Endodermal cell (in vitro differentiated cells): Measurements from ENCODE around the gene SDK1. TPM values are rescaled to one million over a fixed set of nuclear protein-coding genes. Genes with fewer than 3 reads are reported as not detected.

ENCODE experiments used
- DNase-seq: peaks from one replicate; pipeline ENCODE4 v3.0.0-alpha.2; 2017
- H3K27ac ChIP-seq: 2 replicates; pipeline ENCODE4 v1.5.1; 2013; ENCODE audit warnings: mild to moderate bottlenecking, low read depth, low read length, moderate library complexity
- H3K27me3 ChIP-seq: 2 replicates; pipeline ENCODE4 v1.6.1; 2013; ENCODE audit warnings: mild to moderate bottlenecking, low read length, moderate library complexity; ENCODE audit not compliant: insufficient read depth, control insufficient read depth, poor library complexity, severe bottlenecking
- H3K36me3 ChIP-seq: 2 replicates; pipeline ENCODE4 v1.7.0; 2013; ENCODE audit warnings: mild to moderate bottlenecking, low read length, moderate library complexity; ENCODE audit not compliant: control insufficient read depth, insufficient read depth
- H3K4me1 ChIP-seq: one replicate; pipeline ENCODE4 v1.7.0; 2013; ENCODE audit warnings: low read length; ENCODE audit not compliant: control insufficient read depth, insufficient read depth
- H3K4me3 ChIP-seq: 2 replicates; pipeline ENCODE4 v1.5.1; 2013; ENCODE audit warnings: mild to moderate bottlenecking, low read length, moderate library complexity
- H3K9ac ChIP-seq: 2 replicates; pipeline ENCODE4 v1.6.1; 2013; ENCODE audit warnings: mild to moderate bottlenecking, low read length, moderate library complexity; ENCODE audit not compliant: poor library complexity, severe bottlenecking; ENCODE audit errors: extremely low read depth
- H3K9me3 ChIP-seq: 2 replicates; pipeline ENCODE4 v1.6.1; 2013; ENCODE audit warnings: mild to moderate bottlenecking, low read length, moderate library complexity; ENCODE audit not compliant: control insufficient read depth
- H3K27ac Mint-ChIP-seq: 2 replicates; pipeline ENCODE4 v1.8.0; 2020; ENCODE audit warnings: mixed read lengths
- H3K27me3 Mint-ChIP-seq: 2 replicates; pipeline ENCODE4 v1.8.0; 2021; ENCODE audit warnings: mild to moderate bottlenecking, mixed read lengths; ENCODE audit not compliant: insufficient read depth
- H3K36me3 Mint-ChIP-seq: 2 replicates; pipeline ENCODE4 v1.8.0; 2020; ENCODE audit warnings: low read depth, mixed read lengths
- H3K4me1 Mint-ChIP-seq: 2 replicates; pipeline ENCODE4 v1.8.0; 2020; ENCODE audit warnings: mixed read lengths
- H3K4me3 Mint-ChIP-seq: 2 replicates; pipeline ENCODE4 v1.8.0; 2020; ENCODE audit warnings: mild to moderate bottlenecking, moderate library complexity, mixed read lengths
- H3K9me3 Mint-ChIP-seq: 2 replicates; pipeline ENCODE4 v1.8.0; 2020; ENCODE audit warnings: mild to moderate bottlenecking, mixed read lengths
- CTCF ChIP-seq: fragments of 200-600 bp; sonication (generic); conservative IDR thresholded peaks from 2 replicates; pipeline ENCODE4 v1.5.0; 2021; ENCODE audit warnings: antibody characterized with exemption, mild to moderate bottlenecking
- WGBS, 2 experiments: methylation state at CpG; one replicate each; pipeline versions ENCODE4 v1.1.5 to v1.1.7; 2013; ENCODE audit warnings: missing lambda C conversion rate in 2 of 2, mixed read lengths in 1 of 2; ENCODE audit not compliant: insufficient coverage in 1 of 2, insufficient read length in 1 of 2; 5-methylcytosine and 5-hydroxymethylcytosine counted together
- total RNA-seq, 2 donors: library from RNA; stranded (reverse); fragmentation: NEBNext Ultra II Directional in 1 of 2; extraction: Animal tissue kit (Norgen Biotek cat#: 25700) in 1 of 2; gene quantifications; 2 replicates in 1 of 2; 3 replicates in 1 of 2; pipeline ENCODE4 v1.2.1, GENCODE V29; 2021

Gene SDK1
- total RNA-seq, 2 donors from 2014 or later: 22.7 to 23.1 TPM

- no peak for TF ChIP-seq CTCF
- Histone ChIP-seq H3K36me3 (no peaks in the 10 kb centered on the region), H3K9ac (no peak overlapping the region), H3K4me3 (no peak overlapping the region), H3K4me1 (no peaks in the 10 kb centered on the region), H3K27ac (no peak overlapping the region), H3K9me3 (no peaks in the 10 kb centered on the region), H3K27me3 (no peaks in the 10 kb centered on the region)
- no peaks in the 10 kb centered on the region for H3K27me3 Mint-ChIP-seq
- DNase-seq: no peak
- 85 to 86% methylated on average over 1 of the region's 1 CpG for WGBS, 2 experiments
- H3K4me3 Mint-ChIP-seq: no peak overlapping the region
- no peak overlapping the region for H3K27ac Mint-ChIP-seq
- peaks cover 10% of the 10 kb centered on the region for H3K4me1 Mint-ChIP-seq
- no peaks in the 10 kb centered on the region for H3K36me3 Mint-ChIP-seq
- H3K9me3 Mint-ChIP-seq: no peaks in the 10 kb centered on the region
These were observed 560.3 kb downstream of the SDK1 start for GRCh38 chr7:3861386-3861785.

GRCh38 chr7:3861941-3862340 lies 560.9 kb downstream of the SDK1 start:
- H3K36me3 ChIP-seq: no peaks in the 10 kb centered on the region
- H3K4me1 ChIP-seq: no peaks in the 10 kb centered on the region
- H3K9me3 Mint-ChIP-seq: no peaks in the 10 kb centered on the region
- no peak overlapping the region for H3K4me3 ChIP-seq
- no peak overlapping the region for H3K27ac ChIP-seq
- DNase-seq: no peak
- H3K4me3 Mint-ChIP-seq: no peak overlapping the region
- no peak for TF ChIP-seq CTCF
- 74% methylated on average over 5 of the region's 5 CpGs; no CpG with 5 or more reads in 1 of the 2 experiments for WGBS, 2 experiments
- no peaks in the 10 kb centered on the region for H3K9me3 ChIP-seq
- no peaks in the 10 kb centered on the region for H3K27me3 ChIP-seq
- no peak overlapping the region for H3K9ac ChIP-seq
- no peak overlapping the region for H3K27ac Mint-ChIP-seq
- H3K27me3 Mint-ChIP-seq: no peaks in the 10 kb centered on the region
- H3K4me1 Mint-ChIP-seq: peaks cover 10% of the 10 kb centered on the region
- H3K36me3 Mint-ChIP-seq: no peaks in the 10 kb centered on the region

GRCh38 chr7:3862774-3863173 lies 561.7 kb downstream of the SDK1 start:
- H3K4me3 ChIP-seq: no peak overlapping the region
- no peak for DNase-seq
- no peaks in the 10 kb centered on the region for H3K9me3 ChIP-seq
- no peak overlapping the region for H3K27ac ChIP-seq
- Mint-ChIP-seq H3K36me3 (no peaks in the 10 kb centered on the region), H3K27me3 (no peaks in the 10 kb centered on the region), H3K9me3 (no peaks in the 10 kb centered on the region), H3K4me3 (no peak overlapping the region), H3K4me1 (peaks cover 10% of the 10 kb centered on the region), H3K27ac (no peak overlapping the region)
- no peak overlapping the region for H3K9ac ChIP-seq
- no peaks in the 10 kb centered on the region for H3K4me1 ChIP-seq
- no peak for TF ChIP-seq CTCF
- H3K36me3 ChIP-seq: no peaks in the 10 kb centered on the region
- H3K27me3 ChIP-seq: no peaks in the 10 kb centered on the region
- WGBS, 2 experiments: 83% methylated on average over 4 of the region's 4 CpGs; no CpG with 5 or more reads in 1 of the 2 experiments
